ENCODE measurements around the gene COASY.

COASY gene

DNA sequence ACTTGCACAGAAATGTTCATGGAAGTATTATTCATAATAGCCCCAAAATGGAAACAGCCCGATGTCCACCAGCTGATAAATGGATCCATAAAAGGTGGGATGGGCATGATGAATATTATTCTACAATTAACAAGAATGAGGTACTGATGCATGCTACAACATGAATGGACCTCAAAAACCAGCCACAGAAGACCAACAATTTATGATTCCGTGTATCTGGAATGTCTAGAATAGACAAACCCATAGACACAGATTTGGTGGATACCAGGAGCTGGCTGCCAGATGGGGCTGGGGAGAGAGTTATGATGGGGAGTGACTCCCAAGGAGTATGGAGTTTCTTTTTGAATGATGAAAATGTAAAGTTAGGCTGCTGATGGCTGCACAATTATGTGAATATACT lies 36.7 kb upstream of the COASY start:
- no peak overlapping the region for H3K27ac ChIP-seq (ENCODE audit: low read depth, low read length, poor library complexity, severe bottlenecking)
- H3K4me3 ChIP-seq (ENCODE audit: low read depth, low read length, poor library complexity, severe bottlenecking), result no peak overlapping the region
- H3K9ac ChIP-seq (ENCODE audit: low read length), result no peak overlapping the region
- no peak overlapping the region for H3K4me2 ChIP-seq (ENCODE audit: low read length)
- TF ChIP-seq, protein P1, sequence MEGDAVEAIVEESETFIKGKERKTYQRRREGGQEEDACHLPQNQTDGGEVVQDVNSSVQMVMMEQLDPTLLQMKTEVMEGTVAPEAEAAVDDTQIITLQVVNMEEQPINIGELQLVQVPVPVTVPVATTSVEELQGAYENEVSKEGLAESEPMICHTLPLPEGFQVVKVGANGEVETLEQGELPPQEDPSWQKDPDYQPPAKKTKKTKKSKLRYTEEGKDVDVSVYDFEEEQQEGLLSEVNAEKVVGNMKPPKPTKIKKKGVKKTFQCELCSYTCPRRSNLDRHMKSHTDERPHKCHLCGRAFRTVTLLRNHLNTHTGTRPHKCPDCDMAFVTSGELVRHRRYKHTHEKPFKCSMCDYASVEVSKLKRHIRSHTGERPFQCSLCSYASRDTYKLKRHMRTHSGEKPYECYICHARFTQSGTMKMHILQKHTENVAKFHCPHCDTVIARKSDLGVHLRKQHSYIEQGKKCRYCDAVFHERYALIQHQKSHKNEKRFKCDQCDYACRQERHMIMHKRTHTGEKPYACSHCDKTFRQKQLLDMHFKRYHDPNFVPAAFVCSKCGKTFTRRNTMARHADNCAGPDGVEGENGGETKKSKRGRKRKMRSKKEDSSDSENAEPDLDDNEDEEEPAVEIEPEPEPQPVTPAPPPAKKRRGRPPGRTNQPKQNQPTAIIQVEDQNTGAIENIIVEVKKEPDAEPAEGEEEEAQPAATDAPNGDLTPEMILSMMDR (IDR thresholded peaks at IDR 0.05; ENCODE audit: low read length), result no peak
- no peaks in the 10 kb centered on the region; the same call in 1 of the 2 replicates for H3K27me3 ChIP-seq (ENCODE audit: insufficient read depth, low read length)
- peaks cover 10% of the 10 kb centered on the region; the same call in 1 of the 2 replicates for H3K36me3 ChIP-seq (ENCODE audit: insufficient read depth, low read length)
- no peaks in the 10 kb centered on the region for H3K9me3 ChIP-seq (ENCODE audit: low read length)
- no peaks in the 10 kb centered on the region for H3F3A ChIP-seq (ENCODE audit: insufficient read depth, low read length)
- H4K20me1 ChIP-seq (ENCODE audit: insufficient read depth, low read length), result no peaks in the 10 kb centered on the region
- H3K79me2 ChIP-seq (ENCODE audit: insufficient read depth, low read length), result no peaks in the 10 kb centered on the region
- peaks cover 7% of the 10 kb centered on the region for H3K4me1 ChIP-seq (ENCODE audit: insufficient read depth, low read length, severe bottlenecking)
- H2AFZ ChIP-seq (ENCODE audit: low read length), result no peak overlapping the region
- H3K9me2 ChIP-seq (ENCODE audit: low read depth, low read length), result no peaks in the 10 kb centered on the region

DNA sequence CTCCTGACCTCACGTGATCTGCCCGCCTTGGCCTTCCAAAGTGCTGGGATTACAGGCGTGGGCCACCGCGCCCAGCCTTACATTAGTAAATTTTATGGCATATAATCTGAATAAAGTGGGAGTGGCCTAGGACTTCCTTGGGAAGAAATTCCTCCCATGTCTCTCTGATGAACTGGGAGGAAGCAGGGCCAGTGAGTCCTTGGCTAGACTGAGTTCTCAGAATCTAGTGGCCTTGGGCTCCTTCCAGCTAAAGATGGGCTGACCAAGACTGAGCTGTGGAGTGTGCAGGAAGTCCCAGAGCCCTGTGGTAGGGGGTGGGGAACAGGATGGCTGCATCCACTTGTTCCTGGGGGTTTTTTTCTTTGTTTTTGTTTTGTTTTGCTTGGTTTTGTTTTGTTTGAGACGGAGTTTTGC lies 35.9 kb upstream of the COASY start:
- no peak overlapping the region for H3K4me2 ChIP-seq (ENCODE audit: low read length)

DNA sequence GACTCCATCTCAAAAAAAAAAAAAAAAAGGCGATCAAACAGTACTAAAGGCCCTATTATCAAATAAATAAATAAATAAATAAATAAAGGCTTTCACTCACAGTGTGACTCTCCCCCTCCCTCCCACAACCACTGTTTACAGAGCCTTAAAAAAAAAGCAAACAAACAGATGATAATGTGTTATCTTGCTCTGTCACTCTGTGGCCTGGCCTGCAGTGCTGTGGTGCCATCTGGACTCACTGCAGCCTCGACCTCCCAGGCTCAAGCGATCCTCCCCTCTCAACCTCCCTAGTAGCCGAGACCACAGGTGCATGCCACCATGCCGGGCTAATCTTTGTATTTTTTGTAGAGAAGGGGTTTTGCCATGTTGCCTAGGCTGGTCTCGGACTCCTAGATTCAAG lies 34.0 kb upstream of the COASY start:
- no peaks in the 10 kb centered on the region; the same call in 1 of the 2 replicates for H3K27me3 ChIP-seq (ENCODE audit: insufficient read depth, low read length)
- no peaks in the 10 kb centered on the region for H3K9me2 ChIP-seq (ENCODE audit: low read depth, low read length)
- no peak overlapping the region for H3K4me2 ChIP-seq (ENCODE audit: low read length)
- no peak overlapping the region for H3K9ac ChIP-seq (ENCODE audit: low read length)
- no peaks in the 10 kb centered on the region for H3F3A ChIP-seq (ENCODE audit: insufficient read depth, low read length)
- peaks cover 23% of the 10 kb centered on the region for H3K4me1 ChIP-seq (ENCODE audit: insufficient read depth, low read length, severe bottlenecking)
- H2AFZ ChIP-seq (ENCODE audit: low read length), result no peak overlapping the region
- H3K9me3 ChIP-seq (ENCODE audit: low read length), result no peaks in the 10 kb centered on the region
- TF ChIP-seq, protein P1 (IDR thresholded peaks at IDR 0.05; ENCODE audit: low read length), result no peak
- no peak for TF ChIP-seq EZH2 (IDR thresholded peaks at IDR 0.05; ENCODE audit: borderline replicate concordance, low read length)
- no peaks in the 10 kb centered on the region for H3K36me3 ChIP-seq (ENCODE audit: insufficient read depth, low read length)
- H3K79me2 ChIP-seq (ENCODE audit: insufficient read depth, low read length), result no peaks in the 10 kb centered on the region
- no peaks in the 10 kb centered on the region for H4K20me1 ChIP-seq (ENCODE audit: insufficient read depth, low read length)
- H3K4me3 ChIP-seq (ENCODE audit: low read depth, low read length, poor library complexity, severe bottlenecking), result no peak overlapping the region
- no peak overlapping the region for H3K27ac ChIP-seq (ENCODE audit: low read depth, low read length, poor library complexity, severe bottlenecking)

More for the DNA sequence above, 35.9 kb upstream of the COASY start:
- Histone ChIP-seq H3K79me2 (ENCODE audit: insufficient read depth, low read length) (no peaks in the 10 kb centered on the region), H3F3A (ENCODE audit: insufficient read depth, low read length) (no peaks in the 10 kb centered on the region), H3K27ac (ENCODE audit: low read depth, low read length, poor library complexity, severe bottlenecking) (no peak overlapping the region), H4K20me1 (ENCODE audit: insufficient read depth, low read length) (no peaks in the 10 kb centered on the region), H3K36me3 (ENCODE audit: insufficient read depth, low read length) (peaks cover 10% of the 10 kb centered on the region; the same call in 1 of the 2 replicates), H3K9ac (ENCODE audit: low read length) (no peak overlapping the region), H3K27me3 (ENCODE audit: insufficient read depth, low read length) (no peaks in the 10 kb centered on the region; the same call in 1 of the 2 replicates), H3K4me1 (ENCODE audit: insufficient read depth, low read length, severe bottlenecking) (peaks cover 15% of the 10 kb centered on the region), H3K4me3 (ENCODE audit: low read depth, low read length, poor library complexity, severe bottlenecking) (no peak overlapping the region), H2AFZ (ENCODE audit: low read length) (no peak overlapping the region), H3K9me2 (ENCODE audit: low read depth, low read length) (no peaks in the 10 kb centered on the region), H3K9me3 (ENCODE audit: low read length) (no peaks in the 10 kb centered on the region)
- no peak for TF ChIP-seq EZH2 (IDR thresholded peaks at IDR 0.05; ENCODE audit: borderline replicate concordance, low read length)
- TF ChIP-seq, protein P1 (IDR thresholded peaks at IDR 0.05; ENCODE audit: low read length), result no peak

All from OCI-LY1 (cell line).